Stimulated activated naive CD8-positive, alpha-beta T cell treated with anti-CD3 and anti-CD28 coated beads, Interleukin-15, Interleukin-2, amounts not matched to agents 100 ng/mL and 50 ng/mL, for 24 hours (primary cell): Measurements from ENCODE around the gene OSBPL8.

ENCODE experiments used
- H3K27ac Mint-ChIP-seq: one replicate; pipeline ENCODE4 v1.8.0; 2021; ENCODE audit warnings: mild to moderate bottlenecking, mixed read lengths
- H3K27me3 Mint-ChIP-seq: one replicate; pipeline ENCODE4 v1.8.0; 2021; ENCODE audit warnings: mixed read lengths
- H3K36me3 Mint-ChIP-seq: one replicate; pipeline ENCODE4 v1.8.0; 2021; ENCODE audit warnings: low read depth, mixed read lengths
- H3K4me1 Mint-ChIP-seq: one replicate; pipeline ENCODE4 v1.8.0; 2021; ENCODE audit warnings: low read depth, mixed read lengths
- H3K4me3 Mint-ChIP-seq: one replicate; pipeline ENCODE4 v1.8.0; 2021; ENCODE audit warnings: mild to moderate bottlenecking, mixed read lengths
- H3K9me3 Mint-ChIP-seq: one replicate; pipeline ENCODE4 v1.8.0; 2021; ENCODE audit warnings: mixed read lengths

Gene OSBPL8, protein sequence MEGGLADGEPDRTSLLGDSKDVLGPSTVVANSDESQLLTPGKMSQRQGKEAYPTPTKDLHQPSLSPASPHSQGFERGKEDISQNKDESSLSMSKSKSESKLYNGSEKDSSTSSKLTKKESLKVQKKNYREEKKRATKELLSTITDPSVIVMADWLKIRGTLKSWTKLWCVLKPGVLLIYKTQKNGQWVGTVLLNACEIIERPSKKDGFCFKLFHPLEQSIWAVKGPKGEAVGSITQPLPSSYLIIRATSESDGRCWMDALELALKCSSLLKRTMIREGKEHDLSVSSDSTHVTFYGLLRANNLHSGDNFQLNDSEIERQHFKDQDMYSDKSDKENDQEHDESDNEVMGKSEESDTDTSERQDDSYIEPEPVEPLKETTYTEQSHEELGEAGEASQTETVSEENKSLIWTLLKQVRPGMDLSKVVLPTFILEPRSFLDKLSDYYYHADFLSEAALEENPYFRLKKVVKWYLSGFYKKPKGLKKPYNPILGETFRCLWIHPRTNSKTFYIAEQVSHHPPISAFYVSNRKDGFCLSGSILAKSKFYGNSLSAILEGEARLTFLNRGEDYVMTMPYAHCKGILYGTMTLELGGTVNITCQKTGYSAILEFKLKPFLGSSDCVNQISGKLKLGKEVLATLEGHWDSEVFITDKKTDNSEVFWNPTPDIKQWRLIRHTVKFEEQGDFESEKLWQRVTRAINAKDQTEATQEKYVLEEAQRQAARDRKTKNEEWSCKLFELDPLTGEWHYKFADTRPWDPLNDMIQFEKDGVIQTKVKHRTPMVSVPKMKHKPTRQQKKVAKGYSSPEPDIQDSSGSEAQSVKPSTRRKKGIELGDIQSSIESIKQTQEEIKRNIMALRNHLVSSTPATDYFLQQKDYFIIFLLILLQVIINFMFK

DNA sequence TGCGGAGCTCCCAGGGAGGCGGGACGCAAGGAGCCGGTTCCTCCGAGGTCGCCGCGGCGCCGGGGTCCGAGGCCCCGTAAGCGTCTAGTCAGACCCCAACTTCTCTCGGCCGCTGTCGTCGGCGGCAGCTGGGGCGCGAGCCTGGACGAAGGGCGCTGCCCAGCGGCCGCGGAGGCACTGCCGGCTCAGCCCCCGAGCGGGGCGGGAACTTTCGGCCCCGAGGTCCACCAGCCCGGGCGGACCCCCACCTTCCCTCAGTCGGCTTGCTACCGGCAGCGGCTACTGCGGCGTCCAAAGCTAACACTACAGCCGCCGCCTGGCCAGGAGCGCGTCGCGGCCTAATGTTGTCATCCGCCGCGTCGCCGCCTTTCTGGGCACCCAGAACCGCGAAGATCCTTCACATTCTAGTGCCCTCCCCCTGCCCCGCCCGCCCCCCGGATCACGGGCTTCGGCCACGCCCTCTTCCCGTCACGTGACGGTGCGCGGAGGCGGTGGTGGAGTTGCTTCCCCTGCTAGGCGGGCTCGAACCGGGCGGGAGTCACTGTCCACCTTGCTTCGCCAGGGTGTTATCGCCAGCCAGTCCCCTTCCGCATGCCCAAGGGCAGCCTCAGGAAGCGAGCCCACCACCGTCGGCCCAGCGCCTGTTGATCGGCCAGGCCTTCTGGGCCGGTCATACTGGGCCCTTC, at the start of gene OSBPL8:
TSS of gene OSBPL8 (minus strand) at position 372 of the 686 bp plus-strand sequence. CDS start 72,220 bp downstream, outside the sequence.
- H3K4me3 Mint-ChIP-seq = peak within 1 kb of the TSS; percentile 97
- peaks cover 44% of the 10 kb centered on the region for H3K4me1 Mint-ChIP-seq
- peak within 1 kb of the TSS; percentile 98 for H3K27ac Mint-ChIP-seq
- H3K9me3 Mint-ChIP-seq = no peaks in the 10 kb centered on the region
- no peaks in the 10 kb centered on the region for H3K27me3 Mint-ChIP-seq
- peaks cover 13% of the 10 kb centered on the region for H3K36me3 Mint-ChIP-seq

DNA sequence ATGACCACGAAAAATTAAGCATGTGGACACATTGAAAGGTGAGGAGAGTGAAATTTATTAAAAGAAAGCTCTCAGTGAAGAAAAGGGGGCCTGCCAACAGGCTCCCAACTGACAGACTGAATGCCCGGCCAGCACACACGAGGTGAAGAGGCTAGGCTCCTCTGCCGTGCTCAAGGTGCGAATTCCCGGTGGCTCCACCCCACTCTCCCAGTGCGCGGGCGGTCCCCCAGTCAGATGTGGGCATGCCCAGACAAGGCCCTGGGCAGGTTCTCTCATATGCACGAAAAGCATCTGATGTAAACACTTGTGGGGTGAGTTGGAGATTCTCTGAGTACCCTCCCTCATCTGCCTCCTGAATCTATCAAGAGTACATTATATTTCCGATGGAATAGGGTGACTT, 48.5 kb upstream of the OSBPL8 start:
- Mint-ChIP-seq H3K4me3 (no peak overlapping the region), H3K27ac (no peak overlapping the region), H3K27me3 (peaks cover 3% of the 10 kb centered on the region), H3K9me3 (no peaks in the 10 kb centered on the region), H3K36me3 (no peaks in the 10 kb centered on the region), H3K4me1 (no peaks in the 10 kb centered on the region)

DNA sequence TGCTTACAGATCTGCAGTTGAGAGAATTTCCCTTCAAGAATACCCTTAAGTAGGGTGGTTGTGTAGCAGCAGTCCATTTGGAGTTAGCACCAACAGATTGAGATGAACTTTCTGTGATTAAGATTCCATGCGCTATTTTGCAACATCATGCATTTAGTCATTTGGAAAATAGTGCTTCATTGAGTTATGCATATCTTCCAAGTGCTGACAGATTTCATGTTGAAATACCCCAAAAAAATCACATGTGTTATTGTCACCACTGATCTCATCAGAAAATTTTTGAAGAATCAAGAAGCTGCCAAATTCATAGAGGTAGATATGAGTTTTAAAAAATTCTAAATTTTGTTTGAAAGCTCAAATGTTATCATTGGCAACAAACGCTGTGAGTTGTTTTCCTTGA, 35.5 kb upstream of the OSBPL8 start:
- Mint-ChIP-seq H3K9me3 (no peaks in the 10 kb centered on the region), H3K36me3 (no peaks in the 10 kb centered on the region), H3K4me1 (no peaks in the 10 kb centered on the region), H3K27me3 (no peaks in the 10 kb centered on the region), H3K4me3 (no peak overlapping the region), H3K27ac (no peak overlapping the region)

DNA sequence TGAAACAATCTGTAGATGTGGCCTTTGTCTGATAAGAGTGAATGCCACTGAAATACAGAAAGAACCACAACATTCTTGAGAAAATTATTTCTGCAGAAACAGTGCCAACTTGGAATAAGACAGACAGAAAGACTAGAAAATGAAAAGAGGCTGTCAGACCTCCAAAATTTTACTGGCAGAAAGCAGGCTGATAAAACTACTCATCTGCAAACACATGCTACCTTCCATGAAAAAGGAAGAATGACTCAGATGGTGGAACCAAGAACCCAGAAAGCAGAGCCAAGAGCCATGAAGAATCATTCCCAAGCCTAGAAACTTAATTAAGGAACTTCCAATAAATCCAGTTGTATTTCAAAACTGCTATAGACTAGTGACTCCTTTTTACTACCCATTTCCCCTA, 31.9 kb upstream of the OSBPL8 start:
- Mint-ChIP-seq H3K9me3 (no peaks in the 10 kb centered on the region), H3K27ac (no peak overlapping the region), H3K27me3 (no peaks in the 10 kb centered on the region), H3K4me3 (no peak overlapping the region), H3K4me1 (peaks cover 3% of the 10 kb centered on the region), H3K36me3 (no peaks in the 10 kb centered on the region)

DNA sequence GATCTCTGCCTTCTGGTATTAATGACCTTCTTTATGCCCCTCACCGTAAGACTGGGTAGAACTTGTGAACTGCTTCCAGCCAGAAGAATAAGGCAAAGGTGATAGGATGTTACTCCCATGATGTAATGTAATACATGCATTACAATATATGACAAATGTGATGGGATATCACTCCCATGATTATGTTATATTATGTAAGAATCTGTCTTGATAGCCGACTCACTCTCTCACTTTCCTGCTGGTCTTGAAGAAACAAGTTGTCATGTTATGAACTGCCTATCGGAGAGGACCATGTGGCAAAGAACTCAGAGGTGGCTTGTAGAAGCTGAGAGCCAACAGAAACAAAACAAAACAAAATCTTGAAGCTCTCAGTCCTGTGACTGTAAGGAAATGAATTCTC, 30.6 kb upstream of the OSBPL8 start:
- no peaks in the 10 kb centered on the region for H3K27me3 Mint-ChIP-seq
- H3K4me3 Mint-ChIP-seq = no peak overlapping the region
- H3K27ac Mint-ChIP-seq = no peak overlapping the region
- no peaks in the 10 kb centered on the region for H3K9me3 Mint-ChIP-seq
- no peaks in the 10 kb centered on the region for H3K36me3 Mint-ChIP-seq
- peaks cover 3% of the 10 kb centered on the region for H3K4me1 Mint-ChIP-seq

DNA sequence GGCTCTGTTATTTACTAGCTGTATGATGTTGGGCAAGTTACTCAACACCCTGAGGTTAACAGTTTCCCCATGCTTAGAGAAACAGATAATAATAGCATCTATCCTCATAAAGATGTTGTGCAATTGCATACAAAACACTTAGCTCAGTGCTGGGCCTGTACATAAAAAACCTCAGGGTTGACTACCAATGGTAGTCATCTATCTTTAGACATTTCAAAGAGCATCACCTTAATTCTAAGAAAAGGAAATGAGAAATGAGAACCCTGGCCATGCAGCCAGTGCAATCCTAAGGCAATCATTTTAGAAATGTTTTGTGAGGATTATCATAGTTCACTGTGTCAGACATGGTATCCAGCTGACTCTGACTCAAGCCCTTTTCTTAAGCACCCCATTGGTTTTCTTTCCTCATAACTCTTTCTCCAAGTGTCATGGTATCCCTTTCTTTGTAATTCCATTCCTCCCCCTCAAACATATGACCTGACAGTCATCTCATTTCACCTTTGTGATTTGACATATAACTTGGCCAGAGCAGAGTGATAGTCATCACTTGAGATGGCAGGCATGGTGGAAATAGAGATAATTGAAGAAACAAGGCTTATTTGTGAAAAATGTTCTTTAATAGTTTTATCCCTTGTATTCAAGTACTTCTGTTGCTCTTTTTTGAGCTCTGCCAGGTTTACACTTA, 29.5 kb upstream of the OSBPL8 start:
- Mint-ChIP-seq H3K27me3 (no peaks in the 10 kb centered on the region), H3K9me3 (no peaks in the 10 kb centered on the region), H3K27ac (no peak overlapping the region), H3K4me1 (peaks cover 3% of the 10 kb centered on the region), H3K36me3 (no peaks in the 10 kb centered on the region), H3K4me3 (no peak overlapping the region)

DNA sequence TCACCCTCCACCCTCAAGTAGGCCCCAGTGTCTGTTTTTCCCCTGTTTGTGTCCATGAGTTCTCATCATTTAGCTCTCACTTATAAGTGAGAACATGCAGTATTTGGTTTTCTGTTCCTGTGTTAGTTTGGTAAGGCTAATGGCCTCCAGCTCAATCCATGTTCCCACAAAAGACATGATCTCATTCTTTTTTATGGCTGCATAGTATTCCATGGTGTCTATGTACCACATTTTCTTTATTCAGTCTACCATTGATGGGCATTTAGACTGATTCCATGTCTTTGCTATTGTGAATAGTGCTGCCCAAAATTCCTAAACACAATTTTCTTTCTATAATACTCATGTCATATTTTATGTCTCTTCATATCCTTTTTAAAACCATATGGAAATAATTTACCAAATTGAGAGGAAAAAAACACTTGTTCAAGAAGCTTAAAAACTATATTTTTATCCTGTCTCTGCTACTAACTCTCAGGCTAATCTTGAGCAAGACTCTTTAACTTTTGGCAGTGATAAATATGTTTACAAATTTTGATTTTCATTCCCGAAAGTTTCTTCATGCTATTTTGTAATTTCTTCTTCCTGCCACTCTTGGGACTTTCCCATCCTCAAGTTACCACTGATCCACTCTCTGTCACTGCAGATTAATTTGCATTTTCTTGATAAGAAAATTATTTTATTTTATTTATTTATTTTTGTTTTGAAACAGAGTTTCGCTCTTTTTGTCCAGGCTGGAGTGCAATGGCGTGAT, 28.0 kb upstream of the OSBPL8 start:
- Mint-ChIP-seq H3K4me1 (peaks cover 3% of the 10 kb centered on the region), H3K9me3 (no peaks in the 10 kb centered on the region), H3K4me3 (no peak overlapping the region), H3K27ac (no peak overlapping the region), H3K36me3 (no peaks in the 10 kb centered on the region), H3K27me3 (no peaks in the 10 kb centered on the region)

DNA sequence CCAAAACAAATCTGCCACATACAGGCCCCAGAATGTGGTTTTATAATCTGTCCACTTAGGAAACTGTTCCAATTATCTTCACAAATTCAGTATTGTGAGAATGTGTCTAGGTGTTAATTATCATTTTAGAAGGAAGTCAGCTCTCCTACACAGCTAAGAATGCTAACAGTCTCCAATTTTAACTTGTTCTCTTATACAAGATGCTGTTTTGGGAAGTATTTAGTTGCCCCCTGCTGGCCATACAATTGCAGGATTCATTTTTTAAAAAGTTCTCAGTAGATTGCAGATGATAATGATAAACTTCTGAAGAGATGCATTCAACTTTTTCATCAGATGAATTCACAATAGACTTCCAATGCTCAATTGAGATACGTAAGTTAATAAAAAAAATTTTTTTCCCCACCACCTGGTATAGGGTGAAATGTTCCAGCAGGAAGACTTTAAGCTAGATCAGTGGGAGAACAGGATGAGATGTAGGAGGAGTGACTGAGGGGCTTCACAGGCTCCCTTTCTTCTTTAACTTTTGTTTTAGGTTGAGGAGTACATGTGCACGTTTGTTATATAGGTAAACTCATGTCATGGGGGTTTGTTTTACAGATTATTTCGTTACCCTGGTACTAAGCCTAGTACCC, 27.3 kb upstream of the OSBPL8 start:
- Mint-ChIP-seq H3K4me3 (no peak overlapping the region), H3K27ac (no peak overlapping the region), H3K36me3 (no peaks in the 10 kb centered on the region)

DNA sequence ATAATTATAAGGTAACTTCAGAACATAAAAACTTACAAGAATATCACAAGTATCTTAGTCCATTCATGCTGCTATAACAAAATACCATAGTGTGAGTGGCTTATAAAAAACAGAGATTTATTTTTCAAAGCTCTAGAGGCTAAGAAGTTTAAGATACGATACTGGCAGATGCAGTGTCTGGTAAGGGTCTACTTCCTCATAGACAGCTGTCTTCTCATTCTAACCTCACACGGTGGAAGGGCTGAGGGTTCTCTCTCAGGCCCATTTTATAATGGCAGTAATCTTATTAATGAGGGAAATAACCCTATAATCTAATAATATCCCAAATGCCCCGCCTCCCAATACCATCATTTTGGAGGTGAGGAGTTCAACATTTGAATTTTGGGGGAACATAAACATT, 23.7 kb upstream of the OSBPL8 start:
- Mint-ChIP-seq H3K9me3 (no peaks in the 10 kb centered on the region), H3K27ac (no peak overlapping the region), H3K36me3 (no peaks in the 10 kb centered on the region), H3K4me3 (no peak overlapping the region), H3K27me3 (no peaks in the 10 kb centered on the region), H3K4me1 (peaks cover 3% of the 10 kb centered on the region)

More for the DNA sequence above, 27.3 kb upstream of the OSBPL8 start:
- Mint-ChIP-seq H3K4me1 (peaks cover 3% of the 10 kb centered on the region), H3K9me3 (no peaks in the 10 kb centered on the region), H3K27me3 (no peaks in the 10 kb centered on the region)

DNA sequence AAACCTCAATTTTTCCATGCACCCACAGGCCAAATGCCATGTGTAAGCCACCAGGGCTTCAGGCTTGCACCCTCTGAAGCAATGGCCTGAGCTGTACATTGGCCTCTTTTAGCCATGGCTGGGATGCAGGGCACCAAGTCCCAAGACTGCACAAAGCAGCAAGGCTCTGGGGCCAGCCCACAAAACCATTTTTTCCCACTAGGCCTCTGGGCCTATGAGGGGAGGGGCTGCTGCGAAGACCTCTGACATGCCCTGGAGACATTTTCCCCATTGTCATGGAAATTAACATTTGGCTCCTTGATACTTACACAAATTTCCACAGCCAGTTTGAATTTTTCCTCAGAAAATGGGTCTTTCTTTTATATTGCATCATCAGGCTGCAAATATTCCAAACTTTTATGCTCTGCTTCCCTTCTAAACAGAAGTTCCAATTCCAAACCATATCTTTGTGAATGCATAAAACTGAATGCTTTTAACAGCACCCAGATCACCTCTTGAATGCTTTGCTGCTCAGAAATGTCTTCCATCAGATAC, 14.3 kb upstream of the OSBPL8 start:
- H3K27ac Mint-ChIP-seq = no peak overlapping the region
- peaks cover 7% of the 10 kb centered on the region for H3K4me1 Mint-ChIP-seq
- H3K27me3 Mint-ChIP-seq = no peaks in the 10 kb centered on the region
- no peak overlapping the region for H3K4me3 Mint-ChIP-seq
- H3K9me3 Mint-ChIP-seq = peaks cover 7% of the 10 kb centered on the region
- peaks cover 5% of the 10 kb centered on the region for H3K36me3 Mint-ChIP-seq

DNA sequence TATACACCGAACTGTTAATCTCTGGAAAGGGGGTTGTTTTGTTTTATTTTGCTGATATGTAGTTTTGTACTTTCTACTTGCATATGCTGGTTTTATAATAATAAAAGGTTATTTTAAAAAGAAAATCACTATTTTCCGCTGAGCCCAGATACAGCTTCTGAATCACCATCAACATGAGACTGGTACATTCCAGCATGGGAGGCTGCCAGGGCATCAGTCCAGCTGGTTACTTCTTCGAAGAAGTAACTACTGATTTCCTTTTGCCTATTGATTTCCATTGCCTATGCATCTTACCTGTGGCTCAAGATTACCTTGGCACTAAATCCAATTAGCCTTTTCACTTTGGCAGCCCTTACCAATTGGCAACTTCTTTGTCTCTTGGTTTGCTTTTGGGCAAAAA, 11.7 kb upstream of the OSBPL8 start:
- H3K36me3 Mint-ChIP-seq = peaks cover 5% of the 10 kb centered on the region
- peaks cover 7% of the 10 kb centered on the region for H3K9me3 Mint-ChIP-seq
- peaks cover 7% of the 10 kb centered on the region for H3K4me1 Mint-ChIP-seq
- no peaks in the 10 kb centered on the region for H3K27me3 Mint-ChIP-seq
- no peak overlapping the region for H3K27ac Mint-ChIP-seq
- H3K4me3 Mint-ChIP-seq = no peak overlapping the region

DNA sequence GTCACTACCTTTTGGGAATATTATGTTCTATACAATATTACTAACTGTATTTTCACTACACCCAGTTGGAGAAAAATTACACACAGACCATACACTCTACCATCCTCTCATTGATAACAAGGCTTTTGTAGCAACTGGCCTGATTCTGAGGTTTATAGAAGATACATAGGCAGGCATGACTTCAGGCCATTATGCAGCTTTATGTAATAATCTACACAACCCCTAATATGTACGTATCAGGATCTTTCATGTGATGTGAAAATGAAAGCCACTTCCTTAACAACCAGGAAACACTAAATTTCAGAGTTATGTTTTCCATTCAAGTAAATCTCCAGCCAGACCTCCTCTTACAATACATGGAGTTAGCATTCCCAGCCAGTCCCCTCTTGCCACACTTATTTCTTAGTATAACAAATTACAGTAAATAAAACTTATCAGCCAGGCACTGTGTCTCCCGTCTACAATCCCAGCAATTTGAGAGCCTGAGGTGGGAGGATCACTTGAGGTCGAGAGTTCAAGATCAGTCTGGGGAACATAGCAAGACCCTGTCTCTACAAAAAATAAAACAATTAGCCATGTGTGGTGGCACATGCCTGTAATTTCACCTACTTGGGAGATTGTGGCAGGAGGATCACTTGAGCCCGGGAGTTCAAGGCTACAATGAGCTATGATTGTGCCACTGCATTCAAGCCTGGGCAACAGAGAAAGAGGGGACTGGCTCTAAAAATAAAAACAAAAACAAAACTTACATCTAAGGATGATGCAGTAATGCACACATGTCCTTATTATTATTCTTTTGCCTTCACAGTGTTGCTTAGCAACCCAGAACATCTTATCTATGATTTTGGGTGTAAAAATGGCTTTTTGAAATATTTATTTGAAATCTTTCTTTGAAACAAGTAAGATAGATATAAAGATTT, 10.4 kb upstream of the OSBPL8 start:
- peaks cover 7% of the 10 kb centered on the region for H3K4me1 Mint-ChIP-seq
- H3K36me3 Mint-ChIP-seq = peaks cover 5% of the 10 kb centered on the region
- no peaks in the 10 kb centered on the region for H3K27me3 Mint-ChIP-seq
- no peak overlapping the region for H3K4me3 Mint-ChIP-seq
- peak overlapping the region; percentile 45 for H3K27ac Mint-ChIP-seq
- peaks cover 7% of the 10 kb centered on the region for H3K9me3 Mint-ChIP-seq
